Astrocyte (in vitro differentiated cells and primary cell): ENCODE data around the gene DARS1.

Experiments used
- EZH2 ChIP-seq: IDR thresholded peaks from 2 replicates; pipeline ENCODE4 v1.6.1; 2012; ENCODE audit warnings: mild to moderate bottlenecking, low read length, inconsistent platforms; ENCODE audit not compliant: insufficient read depth
- TF ChIP-seq, protein P1 (sequence below): IDR thresholded peaks from 2 replicates; pipeline ENCODE4 v1.5.1; 2011; ENCODE audit warnings: low read depth, mild to moderate bottlenecking, inconsistent platforms, low read length, moderate library complexity; ENCODE audit not compliant: insufficient read depth

DNA sequence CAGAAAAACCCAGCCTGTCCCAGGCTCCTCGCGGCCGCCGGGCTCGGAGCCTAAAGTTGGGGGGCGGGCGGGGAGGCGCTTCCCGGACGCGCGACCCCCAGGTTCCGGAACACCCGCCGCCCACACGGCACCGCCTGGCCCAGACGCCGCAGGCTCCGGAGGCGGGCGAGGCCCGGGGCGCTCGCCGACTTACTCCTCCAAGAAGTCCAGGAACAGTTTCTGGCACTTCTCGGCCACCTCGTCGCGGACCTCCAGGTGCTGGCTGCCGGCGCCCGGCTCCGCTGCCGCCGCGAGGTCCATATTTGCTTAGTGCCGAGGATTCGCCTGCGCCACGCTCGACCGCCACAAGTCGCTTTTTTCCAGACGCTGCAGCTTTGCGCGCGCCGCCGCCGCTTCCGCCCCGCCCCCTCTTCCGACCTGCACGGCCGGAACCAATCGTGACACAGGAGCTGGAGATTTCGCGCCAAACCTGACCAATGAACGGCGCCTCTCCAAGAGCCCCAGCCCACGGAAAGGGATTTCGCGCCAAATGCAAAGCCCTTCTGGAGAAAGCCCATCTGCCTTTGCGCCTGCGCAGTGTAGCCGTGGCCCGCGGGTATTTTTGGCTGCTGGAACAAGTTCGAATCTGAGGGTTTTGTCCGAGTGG is 109.2 kb downstream of the DARS1 start, which contains the start of gene MCM6:
- TF ChIP-seq, protein P1, sequence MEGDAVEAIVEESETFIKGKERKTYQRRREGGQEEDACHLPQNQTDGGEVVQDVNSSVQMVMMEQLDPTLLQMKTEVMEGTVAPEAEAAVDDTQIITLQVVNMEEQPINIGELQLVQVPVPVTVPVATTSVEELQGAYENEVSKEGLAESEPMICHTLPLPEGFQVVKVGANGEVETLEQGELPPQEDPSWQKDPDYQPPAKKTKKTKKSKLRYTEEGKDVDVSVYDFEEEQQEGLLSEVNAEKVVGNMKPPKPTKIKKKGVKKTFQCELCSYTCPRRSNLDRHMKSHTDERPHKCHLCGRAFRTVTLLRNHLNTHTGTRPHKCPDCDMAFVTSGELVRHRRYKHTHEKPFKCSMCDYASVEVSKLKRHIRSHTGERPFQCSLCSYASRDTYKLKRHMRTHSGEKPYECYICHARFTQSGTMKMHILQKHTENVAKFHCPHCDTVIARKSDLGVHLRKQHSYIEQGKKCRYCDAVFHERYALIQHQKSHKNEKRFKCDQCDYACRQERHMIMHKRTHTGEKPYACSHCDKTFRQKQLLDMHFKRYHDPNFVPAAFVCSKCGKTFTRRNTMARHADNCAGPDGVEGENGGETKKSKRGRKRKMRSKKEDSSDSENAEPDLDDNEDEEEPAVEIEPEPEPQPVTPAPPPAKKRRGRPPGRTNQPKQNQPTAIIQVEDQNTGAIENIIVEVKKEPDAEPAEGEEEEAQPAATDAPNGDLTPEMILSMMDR, result no peak
- no peak for TF ChIP-seq EZH2
